GM03348 (cell line): ENCODE results near the gene RHBDD1.

ENCODE experiments used
- DNase-seq: peaks from one replicate; pipeline ENCODE4 v3.0.0; 2012; ENCODE audit warnings: low spot score

The RHBDD1 gene

DNA sequence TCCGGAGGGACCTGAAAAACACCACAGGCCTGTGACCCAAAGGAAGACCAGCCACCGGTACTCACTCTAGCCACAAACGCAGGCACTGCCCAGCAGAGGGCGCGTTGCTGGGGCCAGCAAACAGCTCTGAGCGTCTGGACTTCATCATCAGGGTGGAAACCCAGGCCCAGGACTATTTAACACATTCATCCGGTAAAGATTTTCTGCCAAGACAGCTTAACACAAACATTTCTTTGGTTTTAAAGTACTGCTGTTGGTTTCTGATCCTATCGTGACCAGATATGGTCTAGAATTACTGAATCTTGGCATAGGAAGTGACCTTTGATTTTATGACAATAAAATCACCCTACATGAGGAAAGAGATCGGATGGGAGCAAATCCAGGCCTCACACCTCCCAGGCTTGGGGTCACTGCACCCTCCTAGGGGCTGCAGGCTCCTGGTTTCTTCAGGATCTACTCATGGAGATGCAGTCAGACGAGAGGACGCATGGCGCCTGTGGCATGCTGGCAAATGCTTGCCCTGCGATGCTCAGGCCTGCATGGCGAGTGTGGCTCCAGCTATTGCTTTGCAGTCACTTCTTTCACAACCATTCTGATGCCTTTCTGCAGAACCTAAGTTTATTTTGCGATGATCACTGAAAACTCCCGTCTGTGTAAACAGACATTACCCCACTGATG lies 197.8 kb downstream of the RHBDD1 start:
- DNase-seq, result peak; percentile 67

DNA sequence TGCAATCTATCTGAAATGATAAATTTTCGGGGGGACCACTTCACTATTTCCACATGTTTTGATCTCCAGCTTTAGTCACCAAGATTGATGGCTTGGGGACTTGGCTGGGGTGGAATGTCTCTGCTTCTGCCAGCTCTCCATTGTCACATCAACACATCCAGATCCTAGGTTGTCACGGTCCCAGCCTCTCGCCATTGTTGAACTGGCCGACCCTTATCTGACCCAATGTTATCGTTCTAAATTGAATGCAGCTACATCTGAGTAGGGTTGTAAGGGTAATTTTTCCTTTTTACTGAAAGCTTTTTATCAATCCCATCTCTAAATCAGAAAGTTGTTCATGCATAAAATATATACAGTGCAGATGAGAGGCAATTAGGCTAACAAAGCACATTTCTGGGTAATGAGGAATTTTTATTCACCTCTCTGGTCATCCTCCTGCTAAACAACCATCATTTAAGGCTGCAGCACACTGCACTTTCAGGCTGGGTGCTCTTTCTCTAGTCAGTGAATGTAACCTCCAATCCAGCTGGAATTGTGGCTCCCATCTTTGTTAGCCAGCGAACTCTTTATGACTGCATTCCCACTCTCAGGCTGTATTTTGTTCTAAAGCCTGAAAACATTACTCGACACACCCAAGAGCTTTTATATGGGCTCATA lies 200.0 kb downstream of the RHBDD1 start:
- no peak for DNase-seq

- DNase-seq, result no peak
These were observed 200.7 kb downstream of the RHBDD1 start for GRCh38 chr2:227036527-227036926.

DNA sequence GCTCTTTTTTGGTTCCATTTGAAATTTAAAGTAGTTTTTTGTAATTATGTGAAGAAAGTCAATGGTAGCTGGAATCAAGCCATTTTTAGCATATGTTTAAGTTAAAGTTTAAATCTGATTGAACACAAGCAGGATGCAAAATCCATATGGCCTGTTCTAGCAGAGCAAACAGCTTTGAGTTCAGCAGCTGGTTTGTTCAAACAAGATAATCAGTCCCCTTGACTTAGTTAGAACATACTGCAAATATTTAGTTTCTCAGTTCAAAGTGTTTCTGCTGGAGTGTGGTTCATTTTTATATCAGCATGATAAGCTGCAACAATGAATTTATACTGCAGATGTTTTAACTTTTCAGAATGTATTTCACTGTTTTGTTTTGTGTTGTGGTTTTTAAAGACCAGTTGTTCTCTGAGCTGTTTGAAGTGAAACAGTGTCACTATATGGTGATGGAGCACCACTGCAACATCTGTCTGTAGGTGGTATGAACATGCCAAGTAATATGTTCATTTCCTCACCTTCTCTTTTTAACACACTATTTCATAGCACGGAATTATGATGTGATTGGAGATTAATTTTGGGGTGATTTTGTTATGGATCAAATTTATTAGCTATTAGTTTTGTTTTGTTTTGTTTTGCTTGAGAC lies 202.8 kb downstream of the RHBDD1 start:
- DNase-seq, result no peak

GRCh38 chr2:227043981-227044380 lies 208.1 kb downstream of the RHBDD1 start:
- DNase-seq, result no peak
